Brain microvascular endothelial cell (primary cell): ENCODE data around the gene ARHGAP8.

Source experiments
- DNase-seq: peaks from one replicate; pipeline ENCODE4 v3.0.0-alpha.2; 2020
- H3K27ac ChIP-seq: fragments of 250-450 bp; sonication (Bioruptor Pico); 2 replicates; pipeline ENCODE4 v1.5.1; 2020; ENCODE audit warnings: mild to moderate bottlenecking, moderate library complexity
- H3K27me3 ChIP-seq: fragments of 250-450 bp; sonication (Bioruptor Pico); replicated peaks from 2 replicates; pipeline ENCODE4 v1.5.1; 2020; ENCODE audit warnings: mild to moderate bottlenecking
- H3K36me3 ChIP-seq: fragments of 250-450 bp; sonication (Bioruptor Pico); replicated peaks from 2 replicates; pipeline ENCODE4 v1.5.1; 2020; ENCODE audit warnings: mild to moderate bottlenecking
- H3K4me3 ChIP-seq: 2 replicates; pipeline ENCODE4 v1.5.1; 2011; ENCODE audit warnings: low read depth, mild to moderate bottlenecking, control low read depth, low read length, moderate library complexity
- in situ Hi-C: cut with HindIII; loops from 2 replicates; pipeline ENCODE4 v1.10.0; 2017; ENCODE audit warnings: low sequenced_read_pairs, low pct_ligation_motif_present
- TF ChIP-seq, protein P1 (sequence below): IDR thresholded peaks from 2 replicates; pipeline ENCODE4 v1.5.1; 2011; ENCODE audit warnings: low read depth, mild to moderate bottlenecking, moderate library complexity, low read length, control low read depth, inconsistent platforms; ENCODE audit errors: missing control alignments

The ARHGAP8 gene

DNA sequence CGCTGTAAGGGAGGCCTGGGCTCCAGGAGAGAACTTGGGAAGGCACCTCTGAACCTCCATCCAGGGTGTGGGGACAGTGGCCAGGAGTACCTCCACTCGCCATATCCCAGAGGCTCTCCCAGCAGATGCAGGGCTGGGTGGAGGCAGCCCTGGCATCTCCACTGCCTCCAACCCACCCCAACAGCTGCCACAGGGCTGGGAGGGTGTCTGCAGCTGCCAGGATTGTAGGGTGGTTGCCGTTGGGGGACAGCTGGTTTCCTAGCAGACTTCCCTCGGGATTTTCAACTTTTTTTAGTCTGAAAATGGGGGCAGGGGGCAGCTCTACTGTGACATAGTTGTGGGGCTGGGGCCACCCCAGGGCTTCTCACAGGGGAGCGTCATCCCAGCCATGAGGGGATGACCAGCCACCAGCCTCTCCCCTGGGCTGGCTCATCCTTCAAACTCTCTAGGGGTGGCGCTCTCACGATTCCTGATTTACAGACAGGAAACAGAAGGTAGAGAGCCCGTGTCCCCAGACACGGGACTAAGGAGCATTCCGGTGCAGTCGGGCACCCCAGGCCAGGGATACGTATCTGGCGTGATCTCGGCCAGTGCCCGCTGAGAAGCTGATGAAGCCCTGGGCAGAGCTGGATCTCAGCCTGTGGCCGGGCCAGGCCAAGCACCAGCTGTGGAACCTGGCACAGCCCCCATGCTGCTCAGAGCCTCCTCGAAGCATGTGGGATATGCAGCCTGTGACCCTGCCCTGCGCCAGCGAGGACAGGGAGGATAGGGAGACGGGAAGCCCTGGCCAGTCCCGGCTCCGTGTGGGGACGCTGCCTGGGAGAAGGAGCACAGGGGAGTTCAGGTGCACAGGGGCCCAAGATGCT is 40.5 kb upstream of the ARHGAP8 start:
- DNase-seq: no peak
- in situ Hi-C loops: no loop called here
- TF ChIP-seq, protein P1, sequence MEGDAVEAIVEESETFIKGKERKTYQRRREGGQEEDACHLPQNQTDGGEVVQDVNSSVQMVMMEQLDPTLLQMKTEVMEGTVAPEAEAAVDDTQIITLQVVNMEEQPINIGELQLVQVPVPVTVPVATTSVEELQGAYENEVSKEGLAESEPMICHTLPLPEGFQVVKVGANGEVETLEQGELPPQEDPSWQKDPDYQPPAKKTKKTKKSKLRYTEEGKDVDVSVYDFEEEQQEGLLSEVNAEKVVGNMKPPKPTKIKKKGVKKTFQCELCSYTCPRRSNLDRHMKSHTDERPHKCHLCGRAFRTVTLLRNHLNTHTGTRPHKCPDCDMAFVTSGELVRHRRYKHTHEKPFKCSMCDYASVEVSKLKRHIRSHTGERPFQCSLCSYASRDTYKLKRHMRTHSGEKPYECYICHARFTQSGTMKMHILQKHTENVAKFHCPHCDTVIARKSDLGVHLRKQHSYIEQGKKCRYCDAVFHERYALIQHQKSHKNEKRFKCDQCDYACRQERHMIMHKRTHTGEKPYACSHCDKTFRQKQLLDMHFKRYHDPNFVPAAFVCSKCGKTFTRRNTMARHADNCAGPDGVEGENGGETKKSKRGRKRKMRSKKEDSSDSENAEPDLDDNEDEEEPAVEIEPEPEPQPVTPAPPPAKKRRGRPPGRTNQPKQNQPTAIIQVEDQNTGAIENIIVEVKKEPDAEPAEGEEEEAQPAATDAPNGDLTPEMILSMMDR: no peak
- no peak overlapping the region for H3K27ac ChIP-seq
- H3K4me3 ChIP-seq: no peak overlapping the region
- no peaks in the 10 kb centered on the region for H3K36me3 ChIP-seq
- H3K27me3 ChIP-seq: no peaks in the 10 kb centered on the region

DNA sequence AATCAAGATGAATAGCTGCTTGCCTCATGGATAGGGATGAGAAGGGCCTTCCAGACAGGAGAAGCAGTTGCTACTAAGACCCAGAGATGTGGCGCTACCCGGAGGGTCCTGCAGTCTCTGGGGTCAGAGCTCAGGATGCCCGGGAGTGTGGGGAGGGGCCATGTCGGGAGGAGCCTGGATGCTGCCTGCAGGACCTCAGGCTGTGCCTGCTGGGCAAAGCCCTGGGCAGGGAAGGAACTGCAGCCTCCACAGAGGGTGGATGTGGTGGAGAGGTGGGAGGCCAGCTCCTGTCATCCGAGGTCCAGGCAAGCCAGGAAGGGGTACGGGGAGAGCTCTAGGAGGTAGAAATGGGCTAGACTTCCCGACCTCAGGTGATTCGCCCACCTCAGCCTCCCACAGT is 39.4 kb upstream of the ARHGAP8 start:
- TF ChIP-seq, protein P1: no peak
- Histone ChIP-seq H3K4me3 (no peak overlapping the region), H3K27me3 (no peaks in the 10 kb centered on the region), H3K27ac (no peak overlapping the region), H3K36me3 (no peaks in the 10 kb centered on the region)
- in situ Hi-C loops: no loop called here
- no peak for DNase-seq

DNA sequence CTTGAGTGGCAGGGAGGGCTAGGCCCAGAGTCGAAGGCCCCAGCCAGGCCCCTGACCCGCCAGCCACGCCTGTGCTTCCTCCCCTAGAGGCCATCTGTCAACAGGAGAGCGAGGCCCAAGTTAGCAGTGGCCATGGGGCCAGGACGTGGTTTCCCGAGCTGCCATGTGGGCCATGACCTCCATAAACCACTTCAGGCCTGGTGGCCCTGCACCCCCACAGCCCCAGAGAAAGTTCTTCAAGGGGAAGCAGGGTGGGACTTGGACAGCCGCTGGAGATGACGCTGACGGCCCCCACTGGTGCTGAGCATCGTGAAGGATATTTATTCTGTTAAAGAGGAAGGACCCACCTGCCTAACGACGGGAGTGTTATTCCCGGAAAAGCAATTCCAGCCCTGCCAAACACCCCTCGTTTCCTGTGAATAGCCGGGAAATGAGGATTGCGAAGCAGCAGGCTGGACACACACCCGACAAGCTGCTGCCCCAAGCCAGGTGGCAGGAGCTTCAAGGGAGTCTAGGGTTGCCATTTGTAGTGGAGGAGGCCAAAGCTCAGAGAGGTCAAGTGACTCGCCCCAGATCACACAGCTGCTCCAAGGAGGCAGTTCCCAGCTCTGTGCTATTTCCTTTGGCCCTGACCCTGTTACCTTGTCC is 37.5 kb upstream of the ARHGAP8 start:
- Histone ChIP-seq H3K27ac (no peak overlapping the region), H3K4me3 (no peak overlapping the region), H3K27me3 (no peaks in the 10 kb centered on the region), H3K36me3 (no peaks in the 10 kb centered on the region)
- TF ChIP-seq, protein P1: no peak
- DNase-seq: no peak
- in situ Hi-C loops: no loop called here

DNA sequence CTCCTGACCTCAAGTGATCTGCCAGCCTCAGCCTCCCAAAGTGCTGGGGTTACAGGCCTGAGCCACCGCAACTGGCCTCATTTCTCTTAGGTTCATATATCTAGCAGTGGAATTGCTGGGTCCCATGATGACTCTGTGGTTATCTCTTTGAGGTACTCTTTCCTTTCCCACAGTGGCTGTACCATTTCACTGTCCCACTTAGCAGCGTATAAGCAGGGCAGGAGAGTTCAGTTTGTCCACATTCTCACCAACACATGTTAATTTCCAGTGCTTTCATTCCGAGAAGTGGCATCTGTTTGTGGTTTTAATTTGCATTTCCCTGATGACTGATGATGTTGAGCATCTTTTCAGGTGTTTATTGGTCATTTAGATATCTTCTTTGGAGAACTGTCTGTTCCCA is 34.0 kb upstream of the ARHGAP8 start:
- Histone ChIP-seq H3K27ac (no peak overlapping the region), H3K4me3 (no peak overlapping the region), H3K36me3 (no peaks in the 10 kb centered on the region), H3K27me3 (no peaks in the 10 kb centered on the region)
- no peak for DNase-seq
- in situ Hi-C loops: no loop called here
- TF ChIP-seq, protein P1: no peak

DNA sequence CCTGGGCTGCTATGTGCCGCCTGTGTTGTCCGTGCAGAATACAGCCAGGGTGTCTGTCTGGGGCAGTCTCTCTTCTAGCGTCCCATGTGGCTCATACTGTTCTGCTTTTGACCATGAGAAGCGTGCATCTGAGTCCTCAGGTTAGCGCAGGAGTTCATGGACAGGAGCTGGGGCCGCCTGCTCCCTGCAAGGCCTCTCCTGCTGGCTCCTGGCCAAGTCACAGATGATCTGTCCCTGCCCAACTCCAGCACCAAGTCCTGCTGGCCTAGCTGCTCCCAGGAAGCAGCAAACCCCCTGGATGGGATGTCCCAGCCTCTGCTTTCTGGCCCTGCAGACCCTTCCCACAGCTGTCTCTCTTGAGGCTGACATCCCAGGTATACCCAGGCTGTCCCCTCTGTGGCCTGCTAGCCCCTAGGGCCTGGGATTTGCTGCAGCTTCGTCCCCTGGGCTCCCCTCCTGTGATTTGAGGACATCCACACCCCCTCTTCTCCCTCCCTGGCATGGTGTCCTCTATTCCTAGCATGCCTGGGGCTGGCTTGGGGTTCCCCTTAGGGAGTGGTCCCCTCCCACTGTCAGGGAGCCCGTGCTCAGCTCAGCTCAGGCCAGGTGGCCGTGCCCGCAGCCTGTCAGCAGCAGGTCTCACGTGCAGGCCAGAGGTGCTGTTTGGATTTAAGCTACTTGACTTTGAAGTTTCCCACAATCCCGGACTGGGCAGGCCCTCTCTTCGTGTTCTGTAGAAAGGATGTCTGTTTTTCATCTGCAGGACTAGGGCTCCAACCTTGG is 32.6 kb upstream of the ARHGAP8 start:
- TF ChIP-seq, protein P1: no peak
- Histone ChIP-seq H3K4me3 (no peak overlapping the region), H3K36me3 (no peaks in the 10 kb centered on the region), H3K27ac (no peak overlapping the region), H3K27me3 (no peaks in the 10 kb centered on the region)
- in situ Hi-C loops: no loop called here
- DNase-seq: no peak
